GM21619 (cell line): ENCODE measurements around the gene FRYL.
"Not testable (repeated sequence)": the region's sequence is repeated elsewhere in the genome, so short reads cannot be mapped to it uniquely, and the experiment has no call there.

Experiments used
- ATAC-seq: cut with Tn5 transposase; IDR thresholded peaks from one replicate; pipeline ENCODE4 v1.9.1; 2021; ENCODE audit not compliant: unreplicated experiment

Gene FRYL

GRCh38 chr4:48748949-48749596 lies 31.0 kb downstream of the FRYL start:
- no peak for ATAC-seq

GRCh38 chr4:48746608-48747362 lies 33.3 kb downstream of the FRYL start:
- no peak for ATAC-seq

- not testable (repeated sequence) for ATAC-seq
Observed at GRCh38 chr4:48745223-48745622, 34.9 kb downstream of the FRYL start.

GRCh38 chr4:48742412-48742811 lies 37.7 kb downstream of the FRYL start:
- no peak for ATAC-seq

GRCh38 chr4:48739560-48740019 lies 40.5 kb downstream of the FRYL start:
- peak; percentile 64 for ATAC-seq

GRCh38 chr4:48738856-48739255 lies 41.2 kb downstream of the FRYL start:
- no peak for ATAC-seq

- ATAC-seq: not testable (repeated sequence)
Observed at GRCh38 chr4:48728906-48729496, 51.1 kb downstream of the FRYL start.

- ATAC-seq: no peak
Observed at GRCh38 chr4:48727666-48728459, 52.2 kb downstream of the FRYL start.

GRCh38 chr4:48725414-48725813 lies 54.7 kb downstream of the FRYL start:
- ATAC-seq: no peak

GRCh38 chr4:48722509-48723446 lies 57.3 kb downstream of the FRYL start:
- no peak for ATAC-seq

- ATAC-seq: no peak
Observed at GRCh38 chr4:48720459-48720858, 59.6 kb downstream of the FRYL start.

GRCh38 chr4:48718818-48719465 lies 61.1 kb downstream of the FRYL start:
- ATAC-seq: no peak

- ATAC-seq: not testable (repeated sequence)
Observed at GRCh38 chr4:48716285-48716684, 63.8 kb downstream of the FRYL start.

GRCh38 chr4:48710446-48711209 lies 69.5 kb downstream of the FRYL start:
- ATAC-seq: no peak

GRCh38 chr4:48709901-48710300 lies 70.2 kb downstream of the FRYL start:
- no peak for ATAC-seq

- ATAC-seq: no peak
Observed at GRCh38 chr4:48708610-48709009, 71.5 kb downstream of the FRYL start.

GRCh38 chr4:48706736-48707135 lies 73.3 kb downstream of the FRYL start:
- ATAC-seq: no peak

GRCh38 chr4:48705609-48706008 lies 74.5 kb downstream of the FRYL start:
- ATAC-seq: no peak
